HuH-7.5 (cell line): Measurements from ENCODE around the gene SEMA6A.

ENCODE experiments used
- DNase-seq: peaks from one replicate; pipeline ENCODE4 v3.0.0; 2011; ENCODE audit warnings: low spot score

The SEMA6A gene

GRCh38 chr5:116409591-116410296, 164.9 kb downstream of the SEMA6A start:
- DNase-seq = no peak

- DNase-seq = no peak
These were observed 168.1 kb downstream of the SEMA6A start for GRCh38 chr5:116406306-116407041.

- no peak for DNase-seq
These were observed 169.8 kb downstream of the SEMA6A start for GRCh38 chr5:116404792-116405191.

GRCh38 chr5:116404016-116404415, 170.6 kb downstream of the SEMA6A start:
- no peak for DNase-seq

GRCh38 chr5:116402235-116402634, 172.4 kb downstream of the SEMA6A start:
- DNase-seq = no peak

- no peak for DNase-seq
These were observed 173.0 kb downstream of the SEMA6A start for GRCh38 chr5:116401576-116401975.

- DNase-seq = no peak
These were observed 178.0 kb downstream of the SEMA6A start for GRCh38 chr5:116396476-116397099.

- no peak for DNase-seq
These were observed 178.9 kb downstream of the SEMA6A start for GRCh38 chr5:116395631-116396203.

GRCh38 chr5:116395226-116395625, 179.4 kb downstream of the SEMA6A start:
- DNase-seq = no peak

- DNase-seq = no peak
These were observed 180.3 kb downstream of the SEMA6A start for GRCh38 chr5:116394186-116394867.
